Cardiac muscle cell (in vitro differentiated cells and primary cell): ENCODE data around the gene TGFBR2. TPM values are rescaled to one million over a fixed set of nuclear protein-coding genes. Genes with fewer than 3 reads are reported as not detected.

Source experiments
- DNase-seq, 2 donors: peaks; one replicate each; pipeline versions ENCODE4 v3.0.0 to v3.0.0-alpha.2; 2010 to 2017; ENCODE audit warnings: low read depth in 1 of 2, low spot score in 1 of 2
- H3K27ac ChIP-seq: fragments of 200-600 bp; sonication (generic); 2 replicates; pipeline ENCODE4 v1.5.1; 2016
- H3K27me3 ChIP-seq: fragments of 200-600 bp; sonication (generic); 2 replicates; pipeline ENCODE4 v1.6.0; 2016; ENCODE audit warnings: control low read depth
- H3K36me3 ChIP-seq: fragments of 200-600 bp; sonication (generic); 2 replicates; pipeline ENCODE4 v1.5.1; 2016; ENCODE audit warnings: control low read depth
- H3K4me1 ChIP-seq: fragments of 200-600 bp; sonication (generic); 2 replicates; pipeline ENCODE4 v1.8.1; 2017; ENCODE audit warnings: low read depth, mild to moderate bottlenecking, mixed run types
- H3K4me3 ChIP-seq: fragments of 200-600 bp; sonication (generic); 2 replicates; pipeline ENCODE4 v1.5.1; 2016; ENCODE audit warnings: mild to moderate bottlenecking
- H3K9me3 ChIP-seq: fragments of 200-600 bp; sonication (generic); 2 replicates; pipeline ENCODE4 v1.5.1; 2017; ENCODE audit warnings: low read depth, mild to moderate bottlenecking, control low read depth
- polyA plus RNA-seq: library from polyadenylated mRNA; unstranded; fragments of >200 nt; fragmentation: Nextera tagmentation; extraction: Ambion mirVana; gene quantifications from 2 replicates; pipeline ENCODE4 v1.2.1, GENCODE V29; 2016
- total RNA-seq: library from RNA; depleted of rRNA; stranded (reverse); fragments of >200 nt; gene quantifications from 2 replicates; pipeline ENCODE4 v1.2.3, GENCODE V29; 2016
- TF ChIP-seq, protein P1 (sequence below): IDR thresholded peaks from 2 replicates; pipeline ENCODE4 v1.5.1; 2012; ENCODE audit warnings: low read depth, mild to moderate bottlenecking, low read length

TGFBR2 gene
- total and polyA plus RNA-seq, 2 experiments from 2014 or later, result 7.0 to 11.2 TPM

DNA sequence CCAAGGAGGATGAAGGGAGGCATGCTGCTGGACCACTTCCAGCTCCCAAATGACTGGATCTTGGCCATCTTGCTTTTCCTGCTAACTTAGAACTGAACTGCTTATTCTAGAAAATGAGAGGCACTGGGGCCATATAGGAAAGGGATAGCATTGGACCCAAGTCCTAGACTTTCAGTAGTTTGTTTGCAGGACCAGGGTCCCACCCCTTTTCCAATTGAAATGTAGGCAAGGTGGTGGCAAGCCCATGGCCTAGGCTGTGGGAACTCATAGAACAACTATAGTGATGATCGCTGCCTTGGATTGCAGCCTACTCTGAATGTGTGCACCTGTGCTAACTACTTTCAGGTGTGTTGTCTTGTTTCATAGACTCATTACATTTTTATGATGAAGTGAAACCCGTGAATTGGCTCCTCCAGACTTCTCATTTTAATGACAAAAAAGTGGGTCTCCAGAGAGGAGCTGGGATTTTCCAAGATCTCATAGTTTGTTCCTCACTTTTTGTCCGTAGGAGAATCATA lies 50.3 kb downstream of the TGFBR2 start:
- Histone ChIP-seq H3K27ac (no peak overlapping the region), H3K4me1 (peaks cover 31% of the 10 kb centered on the region), H3K36me3 (peaks cover 3% of the 10 kb centered on the region)

DNA sequence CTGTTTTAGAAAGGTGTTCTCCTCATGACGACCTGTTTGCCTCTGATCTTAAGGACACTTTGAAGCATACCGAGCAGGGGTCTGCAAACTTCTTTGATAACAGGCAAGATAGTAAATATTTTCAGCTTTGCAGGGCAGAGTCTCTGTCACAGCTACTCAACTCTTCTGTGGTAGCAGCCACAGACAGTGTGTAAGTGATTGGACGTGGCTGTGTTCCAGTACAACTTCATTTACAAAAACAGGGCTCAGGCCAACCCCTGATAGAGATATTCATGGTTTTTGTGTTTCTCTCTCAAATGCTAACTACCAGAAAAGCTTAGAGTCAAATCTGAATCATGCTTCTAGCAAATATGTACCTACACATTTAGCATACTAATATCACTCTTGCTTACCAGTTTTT lies 51.5 kb downstream of the TGFBR2 start:
- Histone ChIP-seq H3K36me3 (no peaks in the 10 kb centered on the region), H3K9me3 (no peaks in the 10 kb centered on the region), H3K27me3 (no peaks in the 10 kb centered on the region), H3K4me3 (no peak overlapping the region), H3K27ac (peak overlapping the region; percentile 57), H3K4me1 (peaks cover 35% of the 10 kb centered on the region)
- TF ChIP-seq, protein P1, sequence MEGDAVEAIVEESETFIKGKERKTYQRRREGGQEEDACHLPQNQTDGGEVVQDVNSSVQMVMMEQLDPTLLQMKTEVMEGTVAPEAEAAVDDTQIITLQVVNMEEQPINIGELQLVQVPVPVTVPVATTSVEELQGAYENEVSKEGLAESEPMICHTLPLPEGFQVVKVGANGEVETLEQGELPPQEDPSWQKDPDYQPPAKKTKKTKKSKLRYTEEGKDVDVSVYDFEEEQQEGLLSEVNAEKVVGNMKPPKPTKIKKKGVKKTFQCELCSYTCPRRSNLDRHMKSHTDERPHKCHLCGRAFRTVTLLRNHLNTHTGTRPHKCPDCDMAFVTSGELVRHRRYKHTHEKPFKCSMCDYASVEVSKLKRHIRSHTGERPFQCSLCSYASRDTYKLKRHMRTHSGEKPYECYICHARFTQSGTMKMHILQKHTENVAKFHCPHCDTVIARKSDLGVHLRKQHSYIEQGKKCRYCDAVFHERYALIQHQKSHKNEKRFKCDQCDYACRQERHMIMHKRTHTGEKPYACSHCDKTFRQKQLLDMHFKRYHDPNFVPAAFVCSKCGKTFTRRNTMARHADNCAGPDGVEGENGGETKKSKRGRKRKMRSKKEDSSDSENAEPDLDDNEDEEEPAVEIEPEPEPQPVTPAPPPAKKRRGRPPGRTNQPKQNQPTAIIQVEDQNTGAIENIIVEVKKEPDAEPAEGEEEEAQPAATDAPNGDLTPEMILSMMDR, result no peak
- DNase-seq, result peak in 1 of 2 donors; percentile 40

More for the DNA sequence above, 50.3 kb downstream of the TGFBR2 start:
- H3K4me3 ChIP-seq, result no peak overlapping the region
- no peaks in the 10 kb centered on the region for H3K9me3 ChIP-seq
- H3K27me3 ChIP-seq, result no peaks in the 10 kb centered on the region
- TF ChIP-seq, protein P1, result no peak
- DNase-seq, result no peak

DNA sequence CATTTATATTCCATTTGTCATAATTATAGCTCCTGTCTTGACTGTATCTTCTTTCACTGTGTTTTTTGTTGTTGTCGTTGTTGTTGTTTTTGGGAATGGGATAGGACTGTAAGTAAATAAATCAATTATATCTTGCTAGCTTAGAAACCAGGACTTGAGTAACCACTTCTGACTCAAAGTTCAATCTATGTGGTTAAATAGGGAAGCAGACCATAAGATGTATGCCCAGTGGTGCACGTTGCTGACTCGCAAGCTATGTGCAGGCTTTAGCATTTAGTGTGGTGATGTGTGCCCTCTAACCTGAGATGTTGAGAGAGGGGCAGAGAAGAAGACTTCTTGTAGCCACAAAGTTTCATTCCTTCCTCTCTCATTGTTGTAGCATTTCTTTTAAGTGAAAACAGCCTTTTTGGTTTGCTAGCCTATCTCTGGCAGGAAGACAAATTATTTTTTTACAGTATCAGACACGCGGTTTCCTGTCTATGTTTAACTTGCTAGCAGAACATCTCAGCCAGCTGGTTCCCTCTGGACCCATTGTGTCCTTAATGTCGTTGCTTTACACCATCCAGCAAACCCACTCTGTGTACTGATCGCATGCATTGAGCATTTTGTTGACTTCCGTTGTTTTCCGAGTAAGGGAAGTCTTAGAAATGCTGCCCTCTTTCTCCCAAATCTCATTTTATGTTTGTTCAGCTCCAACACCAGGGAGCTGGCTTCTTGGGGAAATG lies 52.1 kb downstream of the TGFBR2 start:
- Histone ChIP-seq H3K4me1 (peaks cover 35% of the 10 kb centered on the region), H3K36me3 (no peaks in the 10 kb centered on the region), H3K27me3 (no peaks in the 10 kb centered on the region), H3K4me3 (no peak overlapping the region), H3K9me3 (no peaks in the 10 kb centered on the region), H3K27ac (peak overlapping the region; percentile 57)
- peak in 1 of 2 donors; percentile 73 for DNase-seq
- TF ChIP-seq, protein P1, result no peak

DNA sequence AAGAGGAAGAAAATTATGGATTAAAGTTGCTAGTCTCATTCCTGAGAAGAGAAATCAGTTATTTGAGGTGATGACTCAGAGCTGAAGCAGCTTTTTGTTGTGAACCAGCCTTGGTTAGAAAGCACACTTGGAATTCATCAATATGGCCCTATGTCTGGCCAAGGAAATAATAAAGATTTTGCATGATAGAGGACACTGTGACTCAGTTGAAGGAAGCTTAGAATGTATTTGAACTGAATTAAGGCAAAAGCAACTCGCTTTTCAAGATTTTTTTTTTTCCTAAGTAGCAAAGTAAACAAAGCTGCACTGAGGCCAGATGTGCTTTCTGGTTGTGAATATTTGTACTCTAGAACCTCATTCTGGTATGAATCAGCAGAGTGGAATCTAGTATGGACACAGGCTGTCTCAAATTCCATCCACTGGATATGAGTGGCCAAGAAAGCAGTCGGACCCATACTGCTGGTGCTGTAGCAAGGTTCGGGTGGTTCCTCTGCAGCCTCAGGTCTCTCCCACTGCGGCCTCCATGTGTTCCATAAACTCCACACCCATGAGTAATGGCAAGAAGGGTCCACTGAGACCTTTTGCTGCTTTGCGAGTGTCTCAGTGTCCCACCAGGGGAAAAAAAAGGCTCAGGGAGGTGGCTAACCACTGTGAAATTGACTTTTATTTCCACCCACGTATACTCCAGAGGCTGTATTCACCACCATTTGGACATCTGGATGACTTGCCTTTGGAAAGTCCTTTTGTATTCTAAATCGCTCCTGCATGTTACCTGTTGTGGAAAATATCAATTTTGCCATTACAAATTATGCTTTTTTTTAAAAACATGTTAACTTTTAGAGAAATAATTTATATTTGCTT lies 53.1 kb downstream of the TGFBR2 start:
- Histone ChIP-seq H3K4me1 (peaks cover 30% of the 10 kb centered on the region), H3K27me3 (no peaks in the 10 kb centered on the region), H3K9me3 (no peaks in the 10 kb centered on the region), H3K36me3 (no peaks in the 10 kb centered on the region), H3K4me3 (no peak overlapping the region), H3K27ac (no peak overlapping the region)
- DNase-seq, result peak in 1 of 2 donors; percentile 89
- TF ChIP-seq, protein P1, result no peak

DNA sequence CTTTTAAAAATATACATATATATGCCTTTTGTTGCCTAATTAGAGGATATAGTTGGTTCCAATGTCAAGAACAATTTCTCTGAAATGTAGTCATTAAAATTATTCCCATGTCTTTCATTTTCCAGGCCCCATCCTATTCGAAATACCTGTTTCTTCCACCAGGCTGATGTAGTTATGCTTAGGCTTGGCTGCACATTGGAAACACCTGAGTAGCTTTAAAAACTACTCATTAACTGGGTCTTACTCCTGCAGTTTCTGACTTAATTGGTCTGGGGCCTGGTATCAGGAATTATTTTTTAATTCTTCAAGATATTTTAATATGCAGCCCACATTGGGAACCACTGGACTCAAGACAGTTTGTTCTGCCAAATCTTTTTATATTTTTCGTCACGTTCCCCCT lies 53.7 kb downstream of the TGFBR2 start:
- no peaks in the 10 kb centered on the region for H3K36me3 ChIP-seq
- no peak for DNase-seq
- H3K4me1 ChIP-seq, result peaks cover 27% of the 10 kb centered on the region
- H3K27ac ChIP-seq, result no peak overlapping the region
- no peak overlapping the region for H3K4me3 ChIP-seq
- no peaks in the 10 kb centered on the region for H3K27me3 ChIP-seq
- TF ChIP-seq, protein P1, result no peak
- no peaks in the 10 kb centered on the region for H3K9me3 ChIP-seq
